Fibroblast of lung (primary cell): ENCODE measurements around the gene SNX13. TPM values are rescaled to one million over a fixed set of nuclear protein-coding genes. Genes with fewer than 3 reads are reported as not detected.

ENCODE experiments used
- DNase-seq, 2 donors: peaks; one replicate each; pipeline versions ENCODE4 v3.0.0 to v3.0.0-alpha.2; 2010; ENCODE audit warnings: low read depth in 2 of 2
- H2AFZ ChIP-seq: 2 replicates; pipeline ENCODE4 v1.5.1; 2012; ENCODE audit warnings: low read length, control low read depth, inconsistent platforms
- H3K27ac ChIP-seq: 2 replicates; pipeline ENCODE4 v1.5.1; 2011; ENCODE audit warnings: low read length, control low read depth; ENCODE audit not compliant: insufficient read depth
- H3K27me3 ChIP-seq: 2 replicates; pipeline ENCODE4 v1.5.1; 2011; ENCODE audit warnings: mild to moderate bottlenecking, low read length; ENCODE audit not compliant: control insufficient read depth, insufficient read depth
- H3K36me3 ChIP-seq: 2 replicates; pipeline ENCODE4 v1.5.1; 2011; ENCODE audit warnings: low read length; ENCODE audit not compliant: control insufficient read depth, insufficient read depth
- H3K4me1 ChIP-seq: 2 replicates; pipeline ENCODE4 v1.5.1; 2011; ENCODE audit warnings: low read length; ENCODE audit not compliant: control insufficient read depth, insufficient read depth; ENCODE audit errors: extremely low read depth
- H3K4me2 ChIP-seq: 2 replicates; pipeline ENCODE4 v1.5.1; 2011; ENCODE audit warnings: low read length, control low read depth; ENCODE audit not compliant: insufficient read depth; ENCODE audit errors: extremely low read depth
- H3K4me3 ChIP-seq, 4 experiments: fragments of 200-600 bp in 1 of 4; sonication (generic) in 1 of 4; replicated peaks in 1 of 4; 2 replicates each; pipeline ENCODE4 v1.5.1; 2011 to 2016; ENCODE audit warnings: low read length in 4 of 4, low read depth in 3 of 4, mild to moderate bottlenecking in 3 of 4, control low read depth in 2 of 4, inconsistent platforms in 1 of 4, mixed read lengths in 1 of 4; ENCODE audit not compliant: insufficient read depth in 1 of 4; ENCODE audit errors: control extremely low read depth in 1 of 4
- H3K79me2 ChIP-seq: 2 replicates; pipeline ENCODE4 v1.5.1; 2012; ENCODE audit warnings: mild to moderate bottlenecking, low read length, inconsistent platforms; ENCODE audit not compliant: control insufficient read depth, insufficient read depth
- H3K9ac ChIP-seq: 2 replicates; pipeline ENCODE4 v1.5.1; 2011; ENCODE audit warnings: mild to moderate bottlenecking, low read length, control low read depth; ENCODE audit not compliant: insufficient read depth
- H3K9me3 ChIP-seq: 2 replicates; pipeline ENCODE4 v1.5.1; 2012; ENCODE audit warnings: low read depth, low read length; ENCODE audit not compliant: control insufficient read depth, insufficient read depth
- H4K20me1 ChIP-seq: 2 replicates; pipeline ENCODE4 v1.5.1; 2011; ENCODE audit warnings: low read length; ENCODE audit not compliant: control insufficient read depth, insufficient read depth; ENCODE audit errors: extremely low read depth
- EZH2 ChIP-seq: IDR thresholded peaks from 2 replicates; pipeline ENCODE4 v1.5.1; 2012; ENCODE audit warnings: low read length, control low read depth, mild to moderate bottlenecking; ENCODE audit errors: missing control alignments
- polyA plus RNA-seq, 2 donors: library from polyadenylated mRNA; depleted of rRNA in 1 of 2; stranded (reverse) in 1 of 2; unstranded in 1 of 2; fragments of >200 nt; gene quantifications; 2 replicates each; pipeline ENCODE4 v1.2.1, GENCODE V29; 2011 to 2012; ENCODE audit warnings: missing spikeins in 1 of 2
- total RNA-seq: library from RNA; depleted of rRNA; stranded (reverse); fragments of >200 nt; gene quantifications from 2 replicates; pipeline ENCODE4 v1.2.1, GENCODE V29; 2014
- TF ChIP-seq, protein P1 (sequence below), 2 donors: IDR thresholded peaks in 1 of 2; conservative IDR thresholded peaks in 1 of 2; 1 replicate in 1 of 2; 2 replicates in 1 of 2; pipeline ENCODE4 v1.5.1; 2011 to 2012; ENCODE audit warnings: low read length in 2 of 2, control low read depth in 1 of 2, inconsistent platforms in 1 of 2, low read depth in 1 of 2, mild to moderate bottlenecking in 1 of 2

Gene SNX13
- total and polyA plus RNA-seq, 2 donors (not counting 1 experiment from before 2014, with no cell fraction given), result 36.0 to 42.9 TPM

DNA sequence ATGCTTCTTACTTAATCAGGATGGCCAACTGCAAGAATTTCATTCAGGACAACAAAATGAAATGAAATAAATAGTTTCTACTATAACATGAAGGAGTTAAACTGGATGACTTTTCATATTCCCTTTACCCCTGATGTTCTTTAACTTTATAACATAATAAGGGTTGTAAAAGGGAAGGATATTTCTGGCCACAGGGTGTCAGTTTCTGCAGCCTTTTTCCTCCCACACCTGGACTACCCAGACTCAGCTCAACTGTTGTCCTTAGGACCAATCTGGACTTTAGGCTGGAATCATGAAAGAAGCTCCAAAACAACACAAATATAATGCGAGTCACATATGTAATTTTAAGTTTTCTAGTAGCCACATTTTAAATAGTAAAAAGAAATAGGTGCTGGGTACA, 44.0 kb upstream of the SNX13 start:
- Histone ChIP-seq H3K9ac (no peak overlapping the region), H3K4me1 (peaks cover 6% of the 10 kb centered on the region), H3K79me2 (no peaks in the 10 kb centered on the region), H3K9me3 (no peaks in the 10 kb centered on the region), H3K4me3 (no peak overlapping the region), H3K27ac (no peak overlapping the region), H3K36me3 (no peaks in the 10 kb centered on the region), H3K4me2 (no peak overlapping the region), H4K20me1 (no peaks in the 10 kb centered on the region), H3K27me3 (no peaks in the 10 kb centered on the region), H2AFZ (no peak overlapping the region)
- no peak for TF ChIP-seq EZH2
- TF ChIP-seq, protein P1, sequence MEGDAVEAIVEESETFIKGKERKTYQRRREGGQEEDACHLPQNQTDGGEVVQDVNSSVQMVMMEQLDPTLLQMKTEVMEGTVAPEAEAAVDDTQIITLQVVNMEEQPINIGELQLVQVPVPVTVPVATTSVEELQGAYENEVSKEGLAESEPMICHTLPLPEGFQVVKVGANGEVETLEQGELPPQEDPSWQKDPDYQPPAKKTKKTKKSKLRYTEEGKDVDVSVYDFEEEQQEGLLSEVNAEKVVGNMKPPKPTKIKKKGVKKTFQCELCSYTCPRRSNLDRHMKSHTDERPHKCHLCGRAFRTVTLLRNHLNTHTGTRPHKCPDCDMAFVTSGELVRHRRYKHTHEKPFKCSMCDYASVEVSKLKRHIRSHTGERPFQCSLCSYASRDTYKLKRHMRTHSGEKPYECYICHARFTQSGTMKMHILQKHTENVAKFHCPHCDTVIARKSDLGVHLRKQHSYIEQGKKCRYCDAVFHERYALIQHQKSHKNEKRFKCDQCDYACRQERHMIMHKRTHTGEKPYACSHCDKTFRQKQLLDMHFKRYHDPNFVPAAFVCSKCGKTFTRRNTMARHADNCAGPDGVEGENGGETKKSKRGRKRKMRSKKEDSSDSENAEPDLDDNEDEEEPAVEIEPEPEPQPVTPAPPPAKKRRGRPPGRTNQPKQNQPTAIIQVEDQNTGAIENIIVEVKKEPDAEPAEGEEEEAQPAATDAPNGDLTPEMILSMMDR (conservative IDR thresholded peaks at IDR 0.05 in 1 of 2, IDR thresholded peaks at IDR 0.05 in 1 of 2; ENCODE audit: low read depth in 1 of 2, low read length in 2 of 2), result no peak
- DNase-seq, result no peak

DNA sequence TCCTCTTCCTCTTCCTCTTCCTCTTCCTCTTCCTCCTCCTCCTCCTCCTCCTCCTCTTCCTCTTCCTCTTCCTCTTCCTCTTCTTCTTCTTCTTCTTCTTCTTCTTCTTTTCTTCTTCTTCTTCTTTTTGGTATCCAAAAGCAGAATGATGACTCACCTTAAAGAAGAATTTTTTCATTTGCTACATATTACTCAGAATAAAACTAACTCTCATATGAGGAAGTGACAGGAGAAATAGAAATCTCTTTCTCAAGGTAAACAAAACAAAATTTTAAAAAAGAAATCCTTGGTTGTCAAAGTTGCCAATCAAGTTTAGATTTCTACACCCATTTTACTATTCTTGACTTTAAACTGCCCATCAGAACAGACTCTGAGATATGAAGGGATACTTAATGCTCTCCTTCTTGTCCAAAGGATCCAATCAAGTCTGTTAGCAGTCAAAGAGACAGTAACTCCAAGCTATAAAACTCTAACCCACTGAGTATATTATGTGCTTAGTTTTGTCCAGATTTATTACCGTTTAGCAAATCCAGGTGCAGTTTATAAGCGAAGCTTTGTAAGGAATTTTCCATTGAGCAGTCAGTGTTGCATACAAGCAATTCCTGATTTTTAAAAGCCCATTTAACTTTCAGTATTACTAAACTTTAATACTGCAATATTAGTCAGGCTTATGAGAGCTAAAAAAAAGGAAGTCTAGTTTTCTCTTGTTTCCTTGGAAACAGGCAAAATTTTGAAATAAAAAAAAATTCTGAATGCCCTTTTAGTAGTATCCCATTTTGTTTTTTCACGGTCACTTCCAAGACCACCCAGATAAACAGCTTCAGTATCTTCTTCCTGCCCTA, 43.1 kb upstream of the SNX13 start:
- no peak overlapping the region for H3K4me2 ChIP-seq
- no peak overlapping the region for H3K9ac ChIP-seq
- no peak for TF ChIP-seq EZH2
- TF ChIP-seq, protein P1 (conservative IDR thresholded peaks at IDR 0.05 in 1 of 2, IDR thresholded peaks at IDR 0.05 in 1 of 2; ENCODE audit: low read depth in 1 of 2, low read length in 2 of 2), result no peak
- H2AFZ ChIP-seq, result no peak overlapping the region
- no peak overlapping the region for H3K4me3 ChIP-seq
- H3K79me2 ChIP-seq, result no peaks in the 10 kb centered on the region
- H3K4me1 ChIP-seq, result peaks cover 6% of the 10 kb centered on the region
- DNase-seq, result no peak
- no peak overlapping the region for H3K27ac ChIP-seq
- H4K20me1 ChIP-seq, result no peaks in the 10 kb centered on the region
- H3K36me3 ChIP-seq, result no peaks in the 10 kb centered on the region
- no peaks in the 10 kb centered on the region for H3K27me3 ChIP-seq
- no peaks in the 10 kb centered on the region for H3K9me3 ChIP-seq

DNA sequence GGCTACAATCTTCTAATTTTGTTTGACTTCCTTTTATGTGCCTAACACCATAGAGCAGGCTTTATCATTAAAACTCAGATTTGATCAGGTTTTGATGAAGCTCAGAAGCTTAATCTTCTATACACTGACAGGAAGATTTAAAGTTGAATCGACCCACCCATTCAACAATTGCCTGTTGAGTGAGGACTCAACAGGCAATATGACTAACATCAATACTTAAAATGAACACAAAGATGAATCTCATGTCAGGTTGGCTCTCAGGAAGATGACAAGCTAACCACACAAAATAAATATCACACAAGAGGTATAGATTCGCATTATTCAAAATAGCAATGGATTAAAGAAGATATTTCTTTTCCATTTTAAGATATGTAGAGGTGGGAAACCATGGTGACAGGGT, 36.7 kb upstream of the SNX13 start:
- no peak for DNase-seq
- Histone ChIP-seq H3K4me3 (no peak overlapping the region), H3K27me3 (no peaks in the 10 kb centered on the region), H4K20me1 (no peaks in the 10 kb centered on the region), H3K27ac (no peak overlapping the region), H3K79me2 (no peaks in the 10 kb centered on the region), H3K4me2 (no peak overlapping the region), H3K9ac (no peak overlapping the region), H3K9me3 (no peaks in the 10 kb centered on the region), H3K36me3 (no peaks in the 10 kb centered on the region), H2AFZ (no peak overlapping the region), H3K4me1 (no peaks in the 10 kb centered on the region)
- TF ChIP-seq, protein P1 (conservative IDR thresholded peaks at IDR 0.05 in 1 of 2, IDR thresholded peaks at IDR 0.05 in 1 of 2; ENCODE audit: low read depth in 1 of 2, low read length in 2 of 2), result no peak
- no peak for TF ChIP-seq EZH2
